Activated naive CD4-positive, alpha-beta T cell treated with anti-CD3 and anti-CD28 coated beads, Interleukin-2, amount 10 ng/mL, durations not matched to agents 7 days and 5 days (primary cell): ENCODE measurements around the gene BCL7A.

Source experiments
- CTCF ChIA-PET: fragments of 350-600 bp; sonication (Branson Sonifier 250); formaldehyde crosslinking; loops from one replicate; lab custom pipeline; 2021; ENCODE audit warnings: antibody characterized with exemption; lab: Charles Lee
- DNase-seq: peaks from one replicate; pipeline ENCODE4 v3.0.0-alpha.2; 2020
- H3K27ac Mint-ChIP-seq: one replicate; pipeline ENCODE4 v1.8.0; 2021; ENCODE audit warnings: mild to moderate bottlenecking, moderate library complexity, mixed read lengths
- H3K27me3 Mint-ChIP-seq: one replicate; pipeline ENCODE4 v1.8.0; 2021; ENCODE audit warnings: mild to moderate bottlenecking, mixed read lengths
- H3K36me3 Mint-ChIP-seq: one replicate; pipeline ENCODE4 v1.8.0; 2021; ENCODE audit warnings: mixed read lengths
- H3K4me1 Mint-ChIP-seq: one replicate; pipeline ENCODE4 v1.8.0; 2021; ENCODE audit warnings: mixed read lengths
- H3K4me3 Mint-ChIP-seq: one replicate; pipeline ENCODE4 v1.8.0; 2021; ENCODE audit warnings: mild to moderate bottlenecking, moderate library complexity, mixed read lengths
- H3K9me3 Mint-ChIP-seq: one replicate; pipeline ENCODE4 v1.8.0; 2021; ENCODE audit warnings: mixed read lengths

BCL7A gene

GRCh38 chr12:122087431-122088178 is 65.9 kb downstream of the BCL7A start:
- H3K36me3 Mint-ChIP-seq, result peaks cover 62% of the 10 kb centered on the region
- H3K9me3 Mint-ChIP-seq, result no peaks in the 10 kb centered on the region
- DNase-seq, result no peak
- H3K27ac Mint-ChIP-seq, result no peak overlapping the region
- H3K27me3 Mint-ChIP-seq, result no peaks in the 10 kb centered on the region
- CTCF ChIA-PET, result interaction anchor here (0.9 to 2.4 kb wide), 4 partner anchors 12 to 293 kb away, joined by 3 to 11 read pairs (median 4); no protein-coding TSS in a partner anchor
- H3K4me1 Mint-ChIP-seq, result peaks cover 70% of the 10 kb centered on the region
- H3K4me3 Mint-ChIP-seq, result no peak overlapping the region

DNA sequence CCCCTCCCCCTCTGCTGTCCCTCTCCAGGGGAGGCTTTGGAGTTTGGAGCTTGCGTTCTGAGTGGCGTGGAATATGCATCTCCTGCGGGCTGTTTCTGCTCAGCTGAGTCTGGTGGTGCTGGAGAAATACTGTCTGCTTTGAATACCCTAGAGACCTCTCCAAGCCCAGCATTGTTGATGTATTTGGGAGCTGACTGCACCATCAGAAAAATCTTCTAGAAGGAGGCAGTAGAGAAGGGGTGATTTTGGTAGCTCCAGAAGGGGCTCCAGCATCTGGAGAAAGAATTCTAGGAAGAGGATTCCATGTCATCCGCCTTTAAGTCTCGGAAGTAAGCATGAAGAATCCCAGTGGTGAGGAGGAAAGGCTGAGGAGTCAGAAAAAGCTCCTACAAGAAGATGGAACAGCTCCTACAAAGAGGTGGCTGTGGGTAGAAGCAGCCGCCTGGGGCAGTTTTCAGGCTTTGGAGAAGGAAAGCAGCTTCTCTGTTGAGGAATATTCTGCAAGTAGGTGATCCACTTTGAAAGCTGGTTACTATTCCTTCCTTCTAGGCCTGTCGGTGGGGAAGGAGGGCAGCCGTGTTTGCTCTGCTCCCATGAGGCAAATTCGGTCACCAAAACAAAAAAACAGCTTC is 66.6 kb downstream of the BCL7A start:
- CTCF ChIA-PET, result interaction anchor here (0.6 to 2.4 kb wide), 5 partner anchors 11 to 294 kb away, joined by 3 to 11 read pairs (median 3); no protein-coding TSS in a partner anchor
- no peaks in the 10 kb centered on the region for H3K27me3 Mint-ChIP-seq
- H3K36me3 Mint-ChIP-seq, result peaks cover 59% of the 10 kb centered on the region
- H3K27ac Mint-ChIP-seq, result no peak overlapping the region
- H3K4me1 Mint-ChIP-seq, result peaks cover 63% of the 10 kb centered on the region
- no peaks in the 10 kb centered on the region for H3K9me3 Mint-ChIP-seq
- DNase-seq, result no peak
- no peak overlapping the region for H3K4me3 Mint-ChIP-seq

GRCh38 chr12:122089077-122089476 is 67.4 kb downstream of the BCL7A start:
- Mint-ChIP-seq H3K27me3 (no peaks in the 10 kb centered on the region), H3K4me3 (no peak overlapping the region), H3K4me1 (peaks cover 55% of the 10 kb centered on the region), H3K9me3 (no peaks in the 10 kb centered on the region), H3K36me3 (peaks cover 52% of the 10 kb centered on the region), H3K27ac (peak overlapping the region; percentile 60)
- CTCF ChIA-PET, result interaction anchor here (0.7 to 2.4 kb wide), 3 partner anchors 9 to 34 kb away, joined by 3 to 11 read pairs (median 3); no protein-coding TSS in a partner anchor
- DNase-seq, result no peak

GRCh38 chr12:122090759-122091515 is 69.3 kb downstream of the BCL7A start:
- Mint-ChIP-seq H3K4me3 (no peak overlapping the region), H3K27me3 (no peaks in the 10 kb centered on the region), H3K36me3 (peaks cover 36% of the 10 kb centered on the region), H3K9me3 (no peaks in the 10 kb centered on the region), H3K27ac (no peak overlapping the region), H3K4me1 (peaks cover 38% of the 10 kb centered on the region)
- no peak for DNase-seq
- CTCF ChIA-PET, result no interaction called here

DNA sequence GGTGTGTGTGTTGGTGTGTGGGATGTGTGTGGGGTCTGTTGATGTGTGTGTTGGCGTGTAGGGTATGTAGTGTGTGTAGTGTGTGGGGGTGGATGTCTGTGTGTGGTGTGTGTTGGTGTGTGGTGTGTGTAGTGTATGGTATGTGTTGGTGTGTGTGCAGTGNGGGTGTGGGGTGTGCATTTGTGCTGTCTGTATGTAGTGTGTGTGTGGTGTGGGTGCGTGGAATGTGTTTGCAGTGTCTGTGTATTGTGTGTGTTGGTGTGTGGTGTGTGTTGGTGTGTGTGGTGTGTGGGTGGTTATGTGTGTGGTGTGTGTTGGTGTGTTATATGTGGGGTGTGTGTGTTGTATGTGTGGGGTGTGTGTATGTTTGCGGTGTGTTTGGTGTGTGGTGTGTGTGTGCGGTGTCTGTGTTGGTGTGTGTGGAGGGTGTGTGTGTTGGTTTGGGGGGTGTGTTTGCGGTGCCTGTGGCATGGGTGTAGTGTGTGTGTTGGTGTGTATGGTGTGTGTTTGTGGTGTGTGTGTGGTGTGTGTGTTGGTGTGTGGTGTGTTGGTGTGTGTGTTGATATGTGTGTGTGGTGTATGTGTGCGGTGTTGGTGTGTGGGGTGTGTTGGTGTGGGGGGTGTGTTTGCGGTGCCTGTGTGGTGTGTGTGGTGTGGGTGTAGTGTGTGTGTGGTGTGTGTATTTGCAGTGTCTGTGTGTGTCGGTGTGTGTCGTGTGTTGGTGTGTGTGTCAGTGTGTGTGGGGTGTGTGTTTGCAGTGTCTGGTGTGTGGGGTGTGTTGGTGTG is 71.6 kb downstream of the BCL7A start:
- H3K36me3 Mint-ChIP-seq, result peaks cover 25% of the 10 kb centered on the region
- no peaks in the 10 kb centered on the region for H3K27me3 Mint-ChIP-seq
- no peak overlapping the region for H3K27ac Mint-ChIP-seq
- no peak for DNase-seq
- H3K4me1 Mint-ChIP-seq, result peaks cover 37% of the 10 kb centered on the region
- no peak overlapping the region for H3K4me3 Mint-ChIP-seq
- H3K9me3 Mint-ChIP-seq, result no peaks in the 10 kb centered on the region
- CTCF ChIA-PET, result no interaction called here

DNA sequence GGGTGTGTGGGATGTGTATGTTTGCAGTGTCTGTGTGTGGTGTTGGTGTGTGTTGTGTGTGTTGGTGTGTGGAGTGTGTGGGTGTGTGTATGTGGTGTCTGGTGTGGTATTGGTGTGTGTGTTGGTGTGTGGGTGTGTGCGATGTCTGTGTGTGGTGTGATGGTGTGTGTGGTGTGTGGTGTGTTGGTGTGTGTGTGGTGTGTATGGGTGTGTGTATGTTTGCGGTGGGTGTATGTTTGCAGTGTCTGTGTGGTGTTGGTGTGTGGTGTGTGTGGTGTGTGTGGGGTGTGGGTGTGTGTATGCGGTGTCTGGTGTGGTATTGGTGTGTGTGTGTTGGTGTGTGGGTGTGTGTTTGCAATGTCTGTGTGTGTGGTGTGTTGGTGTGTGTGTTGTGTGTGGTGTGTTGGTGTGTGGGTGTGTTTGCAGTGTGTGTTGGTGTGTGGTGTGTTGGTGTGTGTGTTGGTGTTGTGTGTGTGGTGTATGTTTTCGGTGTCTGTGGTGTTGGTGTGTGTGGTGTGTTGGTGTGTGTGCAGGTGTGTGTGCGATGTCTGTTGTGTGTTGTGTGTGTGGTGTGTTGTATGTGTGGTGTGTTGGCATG is 72.6 kb downstream of the BCL7A start:
- Mint-ChIP-seq H3K27ac (no peak overlapping the region), H3K36me3 (peaks cover 22% of the 10 kb centered on the region), H3K4me3 (no peak overlapping the region), H3K9me3 (no peaks in the 10 kb centered on the region), H3K27me3 (no peaks in the 10 kb centered on the region), H3K4me1 (peaks cover 38% of the 10 kb centered on the region)
- CTCF ChIA-PET, result no interaction called here
- no peak for DNase-seq

GRCh38 chr12:122094735-122095631 is 73.3 kb downstream of the BCL7A start:
- Mint-ChIP-seq H3K4me3 (no peak overlapping the region), H3K27ac (no peak overlapping the region), H3K9me3 (no peaks in the 10 kb centered on the region), H3K36me3 (peaks cover 18% of the 10 kb centered on the region), H3K4me1 (peaks cover 39% of the 10 kb centered on the region), H3K27me3 (no peaks in the 10 kb centered on the region)
- DNase-seq, result no peak
- CTCF ChIA-PET, result no interaction called here

DNA sequence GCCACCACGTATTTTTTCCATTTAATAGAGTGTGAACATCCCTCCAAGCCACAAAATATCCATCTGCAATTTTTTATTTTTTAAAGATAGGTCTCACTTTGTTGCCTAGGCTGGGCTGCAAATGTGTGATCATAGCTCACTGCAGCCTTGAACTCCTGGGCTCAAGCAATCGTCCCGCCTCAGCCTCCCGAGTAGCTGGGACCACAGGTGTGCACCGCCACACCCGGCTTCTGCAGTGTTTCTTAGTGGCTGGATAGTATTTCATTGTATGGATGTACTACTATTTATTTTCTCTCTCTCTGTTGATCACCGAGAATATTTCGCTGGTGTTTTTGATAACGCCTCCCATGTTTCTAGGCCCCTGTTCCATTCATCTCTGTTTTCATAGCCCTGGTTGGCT is 74.3 kb downstream of the BCL7A start:
- H3K9me3 Mint-ChIP-seq, result no peaks in the 10 kb centered on the region
- DNase-seq, result no peak
- no peak overlapping the region for H3K4me3 Mint-ChIP-seq
- H3K27me3 Mint-ChIP-seq, result no peaks in the 10 kb centered on the region
- peaks cover 44% of the 10 kb centered on the region for H3K4me1 Mint-ChIP-seq
- peaks cover 18% of the 10 kb centered on the region for H3K36me3 Mint-ChIP-seq
- CTCF ChIA-PET, result no interaction called here
- H3K27ac Mint-ChIP-seq, result no peak overlapping the region

- CTCF ChIA-PET, result interaction anchor here (1.4 to 1.5 kb wide), 2 partner anchors 12 to 42 kb away, joined by 4 read pairs; no protein-coding TSS in a partner anchor
- H3K9me3 Mint-ChIP-seq, result no peaks in the 10 kb centered on the region
- H3K27me3 Mint-ChIP-seq, result no peaks in the 10 kb centered on the region
- peaks cover 14% of the 10 kb centered on the region for H3K36me3 Mint-ChIP-seq
- H3K27ac Mint-ChIP-seq, result no peak overlapping the region
- no peak overlapping the region for H3K4me3 Mint-ChIP-seq
- no peak for DNase-seq
- peaks cover 49% of the 10 kb centered on the region for H3K4me1 Mint-ChIP-seq
Observed at GRCh38 chr12:122096591-122097149, 75.0 kb downstream of the BCL7A start.

DNA sequence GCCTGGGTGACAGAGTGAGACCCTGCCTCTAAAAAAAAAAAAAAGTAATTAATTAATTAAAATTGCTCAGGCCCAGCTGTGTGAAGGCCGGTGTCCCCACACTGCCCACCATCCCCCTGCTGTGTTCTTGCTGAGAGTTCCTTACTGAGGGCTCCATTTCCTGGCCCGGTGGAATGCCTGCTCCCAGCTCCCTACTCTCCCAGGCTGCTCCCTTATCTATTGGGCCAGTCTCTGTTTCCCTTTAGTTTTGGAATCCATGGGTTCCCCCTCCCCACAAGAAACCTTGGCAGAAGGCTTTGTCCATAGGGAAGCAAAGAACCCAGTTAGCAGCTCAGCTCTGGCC is 75.9 kb downstream of the BCL7A start:
- Mint-ChIP-seq H3K9me3 (no peaks in the 10 kb centered on the region), H3K36me3 (peaks cover 15% of the 10 kb centered on the region), H3K27me3 (no peaks in the 10 kb centered on the region), H3K4me1 (peaks cover 55% of the 10 kb centered on the region), H3K27ac (peak overlapping the region; percentile 77), H3K4me3 (no peak overlapping the region)
- DNase-seq, result no peak
- CTCF ChIA-PET, result interaction anchor here (1.4 to 2.8 kb wide), 3 partner anchors 11 to 43 kb away, joined by 4 to 7 read pairs (median 4); no protein-coding TSS in a partner anchor

DNA sequence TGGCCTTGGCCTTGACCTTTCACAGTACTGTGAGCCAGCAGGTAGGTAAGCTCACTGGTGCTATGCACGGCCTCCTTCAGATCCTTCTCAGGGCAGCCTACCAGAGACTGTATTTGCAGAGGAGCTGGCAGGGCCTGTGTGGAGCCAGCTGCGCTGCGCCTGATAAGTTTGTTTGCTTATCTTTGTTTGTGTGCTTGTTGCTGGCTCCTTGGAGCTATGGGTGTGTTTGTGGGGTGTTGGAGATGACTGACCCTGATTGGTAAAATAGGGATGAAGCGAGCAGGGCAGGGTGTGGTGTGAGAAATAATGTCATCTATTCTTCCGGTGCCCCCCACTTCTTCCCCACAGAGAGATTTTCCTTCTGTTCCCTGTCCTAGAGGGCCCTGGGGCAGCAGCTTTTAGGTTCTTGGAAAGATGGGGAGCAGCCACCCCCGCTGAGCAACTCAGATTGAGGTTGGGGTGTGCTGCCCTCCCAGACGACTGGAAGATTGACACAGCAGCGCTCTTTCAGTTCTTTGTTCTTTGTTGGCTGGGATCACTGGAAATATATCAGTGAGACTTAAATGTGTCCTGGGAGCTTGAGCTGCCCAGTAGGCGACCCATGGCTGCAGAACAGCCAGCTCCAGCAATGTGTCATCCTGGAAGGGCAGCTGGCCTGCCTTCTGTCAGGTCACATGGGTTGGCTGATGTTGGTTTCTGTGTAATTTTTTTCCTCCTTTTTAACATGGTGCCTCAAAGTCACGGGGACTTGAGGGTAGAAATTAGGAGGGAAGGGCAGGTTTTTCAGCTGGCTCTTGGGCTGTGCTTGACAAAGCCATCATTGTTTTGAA is 76.5 kb downstream of the BCL7A start:
- peaks cover 17% of the 10 kb centered on the region for H3K36me3 Mint-ChIP-seq
- CTCF ChIA-PET, result interaction anchor here (1.3 to 2.8 kb wide), 4 partner anchors 10 to 47 kb away, joined by 3 to 7 read pairs (median 4); no protein-coding TSS in a partner anchor
- H3K4me1 Mint-ChIP-seq, result peaks cover 59% of the 10 kb centered on the region
- H3K9me3 Mint-ChIP-seq, result no peaks in the 10 kb centered on the region
- peak overlapping the region; percentile 18 for H3K4me3 Mint-ChIP-seq
- no peak for DNase-seq
- H3K27ac Mint-ChIP-seq, result peak overlapping the region; percentile 77
- H3K27me3 Mint-ChIP-seq, result no peaks in the 10 kb centered on the region
